Peyer's patch (tissue), 4 donors: ENCODE results near the gene FBN1.

ENCODE experiments used
- POLR2A ChIP-seq, 2 donors: fragments of 450-650 bp; IDR thresholded peaks; one replicate each; pipeline ENCODE4 v1.5.1; 2017; ENCODE audit warnings: antibody characterized with exemption in 2 of 2, mild to moderate bottlenecking in 2 of 2, moderate library complexity in 2 of 2
- TF ChIP-seq, protein P1 (sequence below), 6 experiments: fragments of 450-650 bp in 4 of 6; fragments of 200-600 bp in 2 of 6; sonication (generic) in 1 of 6; IDR thresholded peaks; one replicate each; pipeline ENCODE4 v1.5.1; 2017 to 2019; ENCODE audit warnings: antibody characterized with exemption in 6 of 6, mild to moderate bottlenecking in 3 of 6, moderate library complexity in 1 of 6

GRCh38 chr15:48409623-48410022, 235.9 kb downstream of the FBN1 start:
- TF ChIP-seq POLR2A (IDR thresholded peaks at IDR 0.05), result no peak
- TF ChIP-seq, protein P1, sequence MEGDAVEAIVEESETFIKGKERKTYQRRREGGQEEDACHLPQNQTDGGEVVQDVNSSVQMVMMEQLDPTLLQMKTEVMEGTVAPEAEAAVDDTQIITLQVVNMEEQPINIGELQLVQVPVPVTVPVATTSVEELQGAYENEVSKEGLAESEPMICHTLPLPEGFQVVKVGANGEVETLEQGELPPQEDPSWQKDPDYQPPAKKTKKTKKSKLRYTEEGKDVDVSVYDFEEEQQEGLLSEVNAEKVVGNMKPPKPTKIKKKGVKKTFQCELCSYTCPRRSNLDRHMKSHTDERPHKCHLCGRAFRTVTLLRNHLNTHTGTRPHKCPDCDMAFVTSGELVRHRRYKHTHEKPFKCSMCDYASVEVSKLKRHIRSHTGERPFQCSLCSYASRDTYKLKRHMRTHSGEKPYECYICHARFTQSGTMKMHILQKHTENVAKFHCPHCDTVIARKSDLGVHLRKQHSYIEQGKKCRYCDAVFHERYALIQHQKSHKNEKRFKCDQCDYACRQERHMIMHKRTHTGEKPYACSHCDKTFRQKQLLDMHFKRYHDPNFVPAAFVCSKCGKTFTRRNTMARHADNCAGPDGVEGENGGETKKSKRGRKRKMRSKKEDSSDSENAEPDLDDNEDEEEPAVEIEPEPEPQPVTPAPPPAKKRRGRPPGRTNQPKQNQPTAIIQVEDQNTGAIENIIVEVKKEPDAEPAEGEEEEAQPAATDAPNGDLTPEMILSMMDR (IDR thresholded peaks at IDR 0.05), result no peak
